Esophagus squamous epithelium (tissue), 4 donors: ENCODE data around the gene ANAPC15.

Source experiments
- CTCF ChIP-seq, 6 experiments: fragments of 450-650 bp in 4 of 6; fragments of 200-600 bp in 2 of 6; sonication (generic) in 2 of 6; IDR thresholded peaks; one replicate each; pipeline ENCODE4 v1.5.1; 2016 to 2019; ENCODE audit warnings: antibody characterized with exemption in 6 of 6, mild to moderate bottlenecking in 4 of 6, moderate library complexity in 4 of 6
- POLR2A ChIP-seq, 4 donors: fragments of 450-650 bp; IDR thresholded peaks; one replicate each; pipeline ENCODE4 v1.6.1; 2017; ENCODE audit warnings: antibody characterized with exemption in 4 of 4, mild to moderate bottlenecking in 4 of 4, moderate library complexity in 3 of 4

GRCh38 chr11:72112143-72112977 is at the start of gene ANAPC15:
- peak in 4 of 6 experiments; percentile 9 to 28 (median 15) for TF ChIP-seq CTCF (IDR thresholded peaks at IDR 0.05)
- TF ChIP-seq POLR2A (IDR thresholded peaks at IDR 0.05) = peak in 3 of 4 donors; percentile 88 to 98 (median 95)
